HG03378 (cell line): ENCODE data around the gene PFDN1.
"Not testable (repeated sequence)": the region's sequence is repeated elsewhere in the genome, so short reads cannot be mapped to it uniquely, and the experiment has no call there.

Source experiments
- ATAC-seq: cut with Tn5 transposase; IDR thresholded peaks from one replicate; pipeline ENCODE4 v1.9.1; 2021; ENCODE audit warnings: mild to moderate bottlenecking, moderate library complexity; ENCODE audit not compliant: unreplicated experiment

Gene PFDN1

GRCh38 chr5:140217299-140218026, 85.4 kb downstream of the PFDN1 start:
- no peak for ATAC-seq

- ATAC-seq, result no peak
Observed at GRCh38 chr5:140216478-140217074, 86.3 kb downstream of the PFDN1 start.

- no peak for ATAC-seq
Observed at GRCh38 chr5:140215276-140215675, 87.6 kb downstream of the PFDN1 start.

GRCh38 chr5:140214831-140215230, 88.1 kb downstream of the PFDN1 start:
- no peak for ATAC-seq

- ATAC-seq, result peak; percentile 90
Observed at GRCh38 chr5:140213370-140213983, 89.4 kb downstream of the PFDN1 start.

- ATAC-seq, result no peak
Observed at GRCh38 chr5:140208065-140208464, 94.8 kb downstream of the PFDN1 start.

GRCh38 chr5:140207250-140207964, 95.5 kb downstream of the PFDN1 start:
- ATAC-seq, result peak; percentile 83

- ATAC-seq, result no peak
Observed at GRCh38 chr5:140205952-140206351, 96.9 kb downstream of the PFDN1 start.

GRCh38 chr5:140205216-140205615, 97.7 kb downstream of the PFDN1 start:
- no peak for ATAC-seq

- no peak for ATAC-seq
Observed at GRCh38 chr5:140202610-140203009, 100.3 kb downstream of the PFDN1 start.

- no peak for ATAC-seq
Observed at GRCh38 chr5:140202078-140202477, 100.8 kb downstream of the PFDN1 start.

- not testable (repeated sequence) for ATAC-seq
Observed at GRCh38 chr5:140198915-140199314, 104.0 kb downstream of the PFDN1 start.

GRCh38 chr5:140197023-140197422, 105.9 kb downstream of the PFDN1 start:
- ATAC-seq, result no peak

- ATAC-seq, result no peak
Observed at GRCh38 chr5:140196115-140196814, 106.6 kb downstream of the PFDN1 start.
